Epithelial cell of prostate (primary cell): Measurements from ENCODE around the gene SLC39A11.
"Not testable (repeated sequence)": the region's sequence is repeated elsewhere in the genome, so short reads cannot be mapped to it uniquely, and the experiment has no call there.

ENCODE experiments used
- DNase-seq: peaks from one replicate; pipeline ENCODE4 v3.0.0-alpha.2; 2011; ENCODE audit warnings: low read depth, low spot score
- H3K27ac ChIP-seq: fragments of 450-650 bp; 2 replicates; pipeline ENCODE4 v1.5.1; 2017; ENCODE audit warnings: mild to moderate bottlenecking

Gene SLC39A11

GRCh38 chr17:72711521-72712310 is 380.8 kb downstream of the SLC39A11 start:
- H3K27ac ChIP-seq = peak overlapping the region; percentile 94
- DNase-seq = no peak

- H3K27ac ChIP-seq = peak overlapping the region; percentile 94
- peak; percentile 73 for DNase-seq
These were observed 381.7 kb downstream of the SLC39A11 start for GRCh38 chr17:72710834-72711233.

GRCh38 chr17:72710202-72710601 is 382.3 kb downstream of the SLC39A11 start:
- DNase-seq = peak; percentile 76

GRCh38 chr17:72708682-72709081 is 383.8 kb downstream of the SLC39A11 start:
- H3K27ac ChIP-seq = peak overlapping the region; percentile 94
- DNase-seq = not testable (repeated sequence)

More at GRCh38 chr17:72710202-72710601, 382.3 kb downstream of the SLC39A11 start:
- H3K27ac ChIP-seq = peak overlapping the region; percentile 94

GRCh38 chr17:72707881-72708280 is 384.6 kb downstream of the SLC39A11 start:
- DNase-seq = no peak
- no peak overlapping the region for H3K27ac ChIP-seq

GRCh38 chr17:72706396-72706981 is 386.0 kb downstream of the SLC39A11 start:
- peak; percentile 46 for DNase-seq

GRCh38 chr17:72705905-72706395 is 386.5 kb downstream of the SLC39A11 start:
- no peak for DNase-seq
- peak overlapping the region; percentile 72 for H3K27ac ChIP-seq

More at GRCh38 chr17:72706396-72706981, 386.0 kb downstream of the SLC39A11 start:
- peak overlapping the region; percentile 72 for H3K27ac ChIP-seq

GRCh38 chr17:72702998-72703397 is 389.5 kb downstream of the SLC39A11 start:
- H3K27ac ChIP-seq = no peak overlapping the region
- DNase-seq = peak; percentile 49

- H3K27ac ChIP-seq = no peak overlapping the region
- no peak for DNase-seq
These were observed 390.3 kb downstream of the SLC39A11 start for GRCh38 chr17:72702136-72702735.

GRCh38 chr17:72700226-72700625 is 392.3 kb downstream of the SLC39A11 start:
- H3K27ac ChIP-seq = no peak overlapping the region

GRCh38 chr17:72699545-72699944 is 392.9 kb downstream of the SLC39A11 start:
- DNase-seq = no peak
- H3K27ac ChIP-seq = no peak overlapping the region

More at GRCh38 chr17:72700226-72700625, 392.3 kb downstream of the SLC39A11 start:
- no peak for DNase-seq

GRCh38 chr17:72697602-72698146 is 394.8 kb downstream of the SLC39A11 start:
- no peak for DNase-seq
- H3K27ac ChIP-seq = no peak overlapping the region

- no peak for DNase-seq
- no peak overlapping the region for H3K27ac ChIP-seq
These were observed 395.8 kb downstream of the SLC39A11 start for GRCh38 chr17:72696721-72697120.

GRCh38 chr17:72696156-72696555 is 396.3 kb downstream of the SLC39A11 start:
- no peak for DNase-seq
- H3K27ac ChIP-seq = no peak overlapping the region

- DNase-seq = no peak
- H3K27ac ChIP-seq = no peak overlapping the region
These were observed 398.5 kb downstream of the SLC39A11 start for GRCh38 chr17:72693956-72694355.

- no peak for DNase-seq
- H3K27ac ChIP-seq = no peak overlapping the region
These were observed 399.2 kb downstream of the SLC39A11 start for GRCh38 chr17:72693151-72693878.

- H3K27ac ChIP-seq = no peak overlapping the region
- DNase-seq = no peak
These were observed 399.8 kb downstream of the SLC39A11 start for GRCh38 chr17:72692676-72693075.

- DNase-seq = no peak
- H3K27ac ChIP-seq = no peak overlapping the region
These were observed 400.9 kb downstream of the SLC39A11 start for GRCh38 chr17:72691586-72691985.

GRCh38 chr17:72691017-72691416 is 401.5 kb downstream of the SLC39A11 start:
- H3K27ac ChIP-seq = no peak overlapping the region

GRCh38 chr17:72687886-72688285 is 404.6 kb downstream of the SLC39A11 start:
- peak overlapping the region; percentile 62 for H3K27ac ChIP-seq
- peak; percentile 62 for DNase-seq

More at GRCh38 chr17:72691017-72691416, 401.5 kb downstream of the SLC39A11 start:
- DNase-seq = no peak
